Gastrocnemius medialis (tissue), 4 donors: ENCODE measurements around the gene NAGK.

ENCODE experiments used
- POLR2A ChIP-seq, 2 donors: fragments of 450-650 bp; IDR thresholded peaks; one replicate each; pipeline ENCODE4 v1.6.1; 2017; ENCODE audit warnings: antibody characterized with exemption in 2 of 2, mild to moderate bottlenecking in 2 of 2, moderate library complexity in 2 of 2
- TF ChIP-seq, protein P1 (sequence below), 5 experiments: fragments of 450-650 bp in 3 of 5; fragments of 200-600 bp in 2 of 5; sonication (generic) in 2 of 5; IDR thresholded peaks in 4 of 5; conservative IDR thresholded peaks in 1 of 5; 1 replicate in 4 of 5; 2 replicates in 1 of 5; pipeline ENCODE4 v1.5.1; 2016 to 2019; ENCODE audit warnings: antibody characterized with exemption in 5 of 5, mild to moderate bottlenecking in 3 of 5, moderate library complexity in 3 of 5

DNA sequence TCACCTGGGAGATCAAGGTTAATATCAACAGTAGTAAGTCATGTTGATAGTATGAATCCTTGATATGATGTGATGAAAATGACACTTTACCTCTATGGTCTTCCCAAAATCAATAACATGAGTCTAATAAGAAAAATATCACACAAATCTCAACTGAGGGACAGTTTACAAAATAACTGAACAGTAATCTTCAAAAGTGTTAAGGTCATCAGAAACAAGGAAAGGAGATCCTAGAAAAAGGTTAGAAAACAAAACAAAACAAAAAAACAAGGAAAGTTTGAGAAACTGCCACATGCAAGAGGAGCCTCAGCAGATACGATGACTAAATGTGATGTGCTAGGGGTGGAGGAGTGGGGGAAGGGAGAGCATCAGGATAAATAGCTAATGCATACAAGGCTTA, 45.4 kb downstream of the NAGK start:
- TF ChIP-seq, protein P1, sequence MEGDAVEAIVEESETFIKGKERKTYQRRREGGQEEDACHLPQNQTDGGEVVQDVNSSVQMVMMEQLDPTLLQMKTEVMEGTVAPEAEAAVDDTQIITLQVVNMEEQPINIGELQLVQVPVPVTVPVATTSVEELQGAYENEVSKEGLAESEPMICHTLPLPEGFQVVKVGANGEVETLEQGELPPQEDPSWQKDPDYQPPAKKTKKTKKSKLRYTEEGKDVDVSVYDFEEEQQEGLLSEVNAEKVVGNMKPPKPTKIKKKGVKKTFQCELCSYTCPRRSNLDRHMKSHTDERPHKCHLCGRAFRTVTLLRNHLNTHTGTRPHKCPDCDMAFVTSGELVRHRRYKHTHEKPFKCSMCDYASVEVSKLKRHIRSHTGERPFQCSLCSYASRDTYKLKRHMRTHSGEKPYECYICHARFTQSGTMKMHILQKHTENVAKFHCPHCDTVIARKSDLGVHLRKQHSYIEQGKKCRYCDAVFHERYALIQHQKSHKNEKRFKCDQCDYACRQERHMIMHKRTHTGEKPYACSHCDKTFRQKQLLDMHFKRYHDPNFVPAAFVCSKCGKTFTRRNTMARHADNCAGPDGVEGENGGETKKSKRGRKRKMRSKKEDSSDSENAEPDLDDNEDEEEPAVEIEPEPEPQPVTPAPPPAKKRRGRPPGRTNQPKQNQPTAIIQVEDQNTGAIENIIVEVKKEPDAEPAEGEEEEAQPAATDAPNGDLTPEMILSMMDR (IDR thresholded peaks at IDR 0.05 in 4 of 5, conservative IDR thresholded peaks at IDR 0.05 in 1 of 5): no peak
- TF ChIP-seq POLR2A (IDR thresholded peaks at IDR 0.05): no peak
